B cell (primary cell): ENCODE measurements around the gene TIAM1. TPM values are rescaled to one million over a fixed set of nuclear protein-coding genes. Genes with fewer than 3 reads are reported as not detected.

Experiments used
- ATAC-seq: fragments of 200-7000 bp; cut with Tn5 transposase; one replicate; pipeline ENCODE4 v1.10.0; 2021; ENCODE audit warnings: low read depth, mild to moderate bottlenecking, moderate number of reproducible peaks, moderate library complexity
- CTCF ChIA-PET: fragments of 350-600 bp; sonication (Branson Sonifier 250); formaldehyde crosslinking; loops from one replicate; lab custom pipeline; 2021; ENCODE audit warnings: antibody characterized with exemption, inconsistent platforms; lab: Charles Lee
- POLR2A ChIA-PET: fragments of 350-600 bp; sonication (Branson Sonifier 250); formaldehyde crosslinking; loops from one replicate; lab custom pipeline; 2021; ENCODE audit warnings: antibody characterized with exemption; lab: Charles Lee
- DNase-seq: peaks from one replicate; pipeline ENCODE4 v3.0.0; 2013
- H2AFZ ChIP-seq: 2 replicates; pipeline ENCODE4 v1.6.1; 2012; ENCODE audit warnings: mild to moderate bottlenecking, low read depth, low read length; ENCODE audit not compliant: insufficient read depth, poor library complexity, severe bottlenecking
- H3K27ac ChIP-seq, 2 donors: 1 replicate in 1 of 2; 2 replicates in 1 of 2; pipeline ENCODE4 v1.5.1; 2012 to 2013; ENCODE audit warnings: low read length in 2 of 2, mild to moderate bottlenecking in 2 of 2, moderate library complexity in 1 of 2
- H3K27me3 ChIP-seq, 4 experiments: fragments of 200-600 bp in 1 of 4; sonication (generic) in 1 of 4; replicated peaks in 1 of 4; 1 replicate in 2 of 4; 2 replicates in 2 of 4; pipeline versions ENCODE4 v1.6.1 to v1.7.0; 2013 to 2016; ENCODE audit warnings: low read length in 3 of 4, mild to moderate bottlenecking in 2 of 4, mixed read lengths in 1 of 4, moderate library complexity in 1 of 4; ENCODE audit not compliant: insufficient read depth in 4 of 4, control insufficient read depth in 3 of 4; ENCODE audit errors: control extremely low read depth in 1 of 4
- H3K36me3 ChIP-seq, 2 experiments: replicated peaks in 1 of 2; 1 replicate in 1 of 2; 2 replicates in 1 of 2; pipeline versions ENCODE4 v1.6.1 to v1.7.1; 2013; ENCODE audit warnings: low read length in 1 of 2; ENCODE audit not compliant: insufficient read depth in 2 of 2, control insufficient read depth in 1 of 2; ENCODE audit errors: control extremely low read depth in 1 of 2, extremely low read depth in 1 of 2
- H3K4me1 ChIP-seq, 2 donors: fragments of 200-600 bp in 1 of 2; sonication (generic) in 1 of 2; 1 replicate in 1 of 2; 2 replicates in 1 of 2; pipeline versions ENCODE4 v1.5.1 to v1.6.1; 2013 to 2017; ENCODE audit warnings: low read length in 2 of 2; ENCODE audit not compliant: control insufficient read depth in 2 of 2, insufficient read depth in 2 of 2
- H3K4me2 ChIP-seq: replicated peaks from 2 replicates; pipeline ENCODE3; 2012; ENCODE audit warnings: mild to moderate bottlenecking, low read depth, low read length; ENCODE audit not compliant: poor library complexity, severe bottlenecking
- H3K4me3 ChIP-seq, 5 experiments: fragments of 200-600 bp in 1 of 5; sonication (generic) in 1 of 5; 1 replicate in 3 of 5; 2 replicates in 2 of 5; pipeline versions ENCODE4 v1.5.1 to v1.7.0; 2011 to 2016; ENCODE audit warnings: low read length in 4 of 5, mild to moderate bottlenecking in 4 of 5, low read depth in 2 of 5, control low read depth in 1 of 5, moderate library complexity in 1 of 5; ENCODE audit not compliant: insufficient read depth in 1 of 5; ENCODE audit errors: control extremely low read depth in 1 of 5, extremely low read depth in 1 of 5
- H3K79me2 ChIP-seq: fragments of 200-600 bp; sonication (generic); one replicate; pipeline ENCODE4 v1.6.0; 2016; ENCODE audit warnings: low read length; ENCODE audit not compliant: control insufficient read depth, insufficient read depth
- H3K9ac ChIP-seq: fragments of 200-600 bp; sonication (generic); 2 replicates; pipeline ENCODE4 v1.6.1; 2017; ENCODE audit warnings: mild to moderate bottlenecking, low read length, moderate library complexity
- H3K9me3 ChIP-seq, 3 donors: one replicate each; pipeline versions ENCODE4 v1.6.1 to v1.7.1; 2013; ENCODE audit warnings: low read length in 2 of 3; ENCODE audit not compliant: control insufficient read depth in 2 of 3, insufficient read depth in 1 of 3; ENCODE audit errors: control extremely low read depth in 1 of 3
- H4K20me1 ChIP-seq: 2 replicates; pipeline ENCODE4 v1.6.0; 2012; ENCODE audit warnings: mild to moderate bottlenecking, low read length; ENCODE audit not compliant: insufficient read depth, control insufficient read depth, poor library complexity, severe bottlenecking
- H3K27ac Mint-ChIP-seq: one replicate; pipeline ENCODE4 v1.8.0; 2021; ENCODE audit warnings: mixed read lengths
- H3K27me3 Mint-ChIP-seq: one replicate; pipeline ENCODE4 v1.8.0; 2021; ENCODE audit warnings: mixed read lengths
- H3K4me1 Mint-ChIP-seq: one replicate; pipeline ENCODE4 v1.8.0; 2021; ENCODE audit warnings: mixed read lengths
- H3K4me3 Mint-ChIP-seq: one replicate; pipeline ENCODE4 v1.8.0; 2021; ENCODE audit warnings: mixed read lengths
- H3K9me3 Mint-ChIP-seq: one replicate; pipeline ENCODE4 v1.8.0; 2022; ENCODE audit warnings: mixed read lengths; ENCODE audit not compliant: insufficient read depth
- CTCF ChIP-seq: fragments of 200-600 bp; IDR thresholded peaks from one replicate; pipeline ENCODE4 v1.8.0; 2022; ENCODE audit warnings: antibody characterized with exemption, mild to moderate bottlenecking
- EZH2 ChIP-seq: IDR thresholded peaks from 2 replicates; pipeline ENCODE4 v1.6.1; 2012; ENCODE audit warnings: borderline replicate concordance, low read depth, mild to moderate bottlenecking, moderate library complexity, low read length; ENCODE audit not compliant: insufficient read depth, poor library complexity, severe bottlenecking
- WGBS: methylation state at CpG from one replicate; pipeline ENCODE4 v1.1.5; 2013; ENCODE audit warnings: missing lambda C conversion rate; ENCODE audit not compliant: insufficient coverage; 5-methylcytosine and 5-hydroxymethylcytosine counted together
- intact Hi-C: fragments of 100-400 bp; cut with micrococcal nuclease; formaldehyde crosslinking; loops from one replicate; pipeline ENCODE4 v1.10.0; 2022
- polyA plus RNA-seq: library from polyadenylated mRNA; depleted of rRNA; stranded (reverse); fragments of >200 nt; gene quantifications from 2 replicates; pipeline ENCODE4 v1.2.3, GENCODE V29; 2012
- total RNA-seq, 2 donors: library from RNA; stranded (reverse); fragments of 120-200 nt in 1 of 2; gene quantifications; 1 replicate in 1 of 2; 2 replicates in 1 of 2; pipeline versions ENCODE4 v1.2.3 to v1.2.4, GENCODE V29; 2013 to 2022

Gene TIAM1
- total and polyA plus RNA-seq, 2 donors (not counting 1 experiment from before 2014, with no cell fraction given) = 0.51 to 1.0 TPM

- POLR2A ChIA-PET = no interaction called here
- Histone ChIP-seq H3K36me3 (no peaks in the 10 kb centered on the region), H3K4me1 (peaks cover 13 to 14% of the 10 kb centered on the region in 2 donors), H3K27ac (no peak overlapping the region), H4K20me1 (no peaks in the 10 kb centered on the region), H3K4me3 (no peak overlapping the region), H3K9ac (no peak overlapping the region), H3K27me3 (no peaks in the 10 kb centered on the region), H3K9me3 (peaks cover 0 to 10% (median 0%) of the 10 kb centered on the region in 3 donors), H3K79me2 (no peaks in the 10 kb centered on the region), H3K4me2 (no peak overlapping the region), H2AFZ (no peak overlapping the region)
- no peak for ATAC-seq
- TF ChIP-seq EZH2 (no peak), CTCF (no peak)
- peaks cover 3% of the 10 kb centered on the region for H3K9me3 Mint-ChIP-seq
- WGBS = no CpG with 5 or more reads among the region's 2 CpGs
- no peaks in the 10 kb centered on the region for H3K27me3 Mint-ChIP-seq
- DNase-seq = no peak
- no peak overlapping the region for H3K4me3 Mint-ChIP-seq
- no peak overlapping the region for H3K27ac Mint-ChIP-seq
- intact Hi-C loops = no loop called here
- peaks cover 18% of the 10 kb centered on the region for H3K4me1 Mint-ChIP-seq
- CTCF ChIA-PET = no interaction called here
Observed at GRCh38 chr21:31330144-31330483, 13.9 kb downstream of the TIAM1 start.

- peaks cover 0 to 10% (median 0%) of the 10 kb centered on the region in 3 donors for H3K9me3 ChIP-seq
- no peaks in the 10 kb centered on the region for H3K27me3 ChIP-seq
- Mint-ChIP-seq H3K9me3 (peaks cover 3% of the 10 kb centered on the region), H3K27me3 (no peaks in the 10 kb centered on the region), H3K27ac (no peak overlapping the region), H3K4me3 (no peak overlapping the region), H3K4me1 (peaks cover 18% of the 10 kb centered on the region)
- no peak for DNase-seq
- H3K4me2 ChIP-seq = no peak overlapping the region
- intact Hi-C loops = no loop called here
- ChIA-PET POLR2A (no interaction called here), CTCF (no interaction called here)
- no peak overlapping the region for H3K4me3 ChIP-seq
- no peaks in the 10 kb centered on the region for H3K36me3 ChIP-seq
- ATAC-seq = no peak
- H4K20me1 ChIP-seq = no peaks in the 10 kb centered on the region
- TF ChIP-seq EZH2 (no peak), CTCF (no peak)
- H3K79me2 ChIP-seq = no peaks in the 10 kb centered on the region
- H3K4me1 ChIP-seq = peaks cover 13 to 14% of the 10 kb centered on the region in 2 donors
- H2AFZ ChIP-seq = no peak overlapping the region
- 92% methylated on average over 8 of the region's 9 CpGs for WGBS
- no peak overlapping the region for H3K27ac ChIP-seq
- H3K9ac ChIP-seq = no peak overlapping the region
Observed at GRCh38 chr21:31329456-31330143, 14.5 kb downstream of the TIAM1 start.
